ENCODE data around the gene KCNC1.

KCNC1 gene

GRCh38 chr11:17692931-17693330 is 41.6 kb upstream of the KCNC1 start:
- no peak for TF ChIP-seq CTCF (IDR thresholded peaks at IDR 0.05; ENCODE audit: low read depth, low read length)
- Histone ChIP-seq H3K4me1 (no peaks in the 10 kb centered on the region), H3K27me3 (peaks cover 7% of the 10 kb centered on the region), H3K4me3 (ENCODE audit: low read depth, low read length) (no peak overlapping the region), H3K9me3 (no peaks in the 10 kb centered on the region), H3K36me3 (no peaks in the 10 kb centered on the region)
- no peak for DNase-seq

- no peak overlapping the region for H3K4me3 ChIP-seq (ENCODE audit: low read depth, low read length)
- no peaks in the 10 kb centered on the region for H3K9me3 ChIP-seq
- H3K36me3 ChIP-seq, result no peaks in the 10 kb centered on the region
- TF ChIP-seq CTCF (IDR thresholded peaks at IDR 0.05; ENCODE audit: low read depth, low read length), result no peak
- DNase-seq, result no peak
- peaks cover 7% of the 10 kb centered on the region for H3K27me3 ChIP-seq
- no peaks in the 10 kb centered on the region for H3K4me1 ChIP-seq
These were observed 41.0 kb upstream of the KCNC1 start for GRCh38 chr11:17693531-17693930.

GRCh38 chr11:17694494-17695110 is 40.0 kb upstream of the KCNC1 start:
- Histone ChIP-seq H3K27me3 (peaks cover 7% of the 10 kb centered on the region), H3K9me3 (no peaks in the 10 kb centered on the region), H3K4me1 (no peaks in the 10 kb centered on the region), H3K36me3 (no peaks in the 10 kb centered on the region), H3K4me3 (ENCODE audit: low read depth, low read length) (no peak overlapping the region)
- TF ChIP-seq CTCF (IDR thresholded peaks at IDR 0.05; ENCODE audit: low read depth, low read length), result no peak
- no peak for DNase-seq

DNA sequence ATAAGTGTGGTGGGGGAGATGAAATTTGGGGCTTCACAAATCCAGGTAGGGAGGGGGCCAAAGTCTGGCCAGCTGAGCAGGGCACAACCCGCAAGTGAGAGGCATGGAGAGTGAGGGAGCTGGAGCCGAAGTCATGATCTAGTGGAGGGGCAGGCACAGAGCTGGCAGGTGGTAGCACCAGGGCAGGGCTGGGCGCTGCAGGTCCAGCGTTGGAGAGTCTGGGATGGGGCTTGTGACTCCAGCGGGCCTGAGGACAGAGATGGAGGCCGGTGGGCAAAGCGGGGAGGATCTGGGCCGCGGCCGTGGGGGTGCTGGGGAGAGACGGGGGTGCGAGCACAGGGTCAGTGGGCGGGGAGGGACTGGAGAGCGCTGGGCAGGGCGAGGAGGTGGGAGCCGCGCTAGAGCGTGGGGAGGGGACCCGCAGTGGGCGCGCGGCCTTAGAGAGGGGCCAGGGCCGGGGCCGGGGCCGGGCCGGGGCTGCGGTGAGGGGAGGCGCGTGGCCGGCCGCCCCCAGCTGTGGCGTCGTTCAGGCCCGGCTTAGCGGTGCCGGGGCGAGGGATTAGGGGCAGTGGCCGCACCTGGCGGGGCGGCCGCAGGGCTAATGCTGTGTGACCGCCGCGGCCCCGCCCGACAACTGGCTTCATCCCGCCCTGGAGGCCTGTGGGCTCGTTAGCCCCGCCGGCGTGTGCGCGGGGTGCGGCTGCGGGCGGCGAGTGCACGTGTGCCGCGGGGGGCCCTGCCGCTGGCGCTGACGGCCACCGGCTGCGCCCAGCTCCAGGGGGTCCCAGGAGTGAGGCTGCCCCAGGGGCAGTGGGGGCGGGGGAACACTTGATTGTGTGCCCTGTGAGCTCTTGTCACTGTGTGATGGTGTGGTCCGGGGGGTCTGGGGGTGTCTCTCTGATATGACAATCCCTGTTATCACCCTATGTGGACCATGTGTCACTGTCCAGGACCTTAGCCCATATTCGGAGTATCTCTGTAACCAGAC is 38.8 kb upstream of the KCNC1 start:
- no peaks in the 10 kb centered on the region for H3K4me1 ChIP-seq
- no peak for TF ChIP-seq CTCF (IDR thresholded peaks at IDR 0.05; ENCODE audit: low read depth, low read length)
- no peaks in the 10 kb centered on the region for H3K9me3 ChIP-seq
- peaks cover 7% of the 10 kb centered on the region for H3K27me3 ChIP-seq
- DNase-seq, result no peak
- no peaks in the 10 kb centered on the region for H3K36me3 ChIP-seq
- H3K4me3 ChIP-seq (ENCODE audit: low read depth, low read length), result no peak overlapping the region

DNA sequence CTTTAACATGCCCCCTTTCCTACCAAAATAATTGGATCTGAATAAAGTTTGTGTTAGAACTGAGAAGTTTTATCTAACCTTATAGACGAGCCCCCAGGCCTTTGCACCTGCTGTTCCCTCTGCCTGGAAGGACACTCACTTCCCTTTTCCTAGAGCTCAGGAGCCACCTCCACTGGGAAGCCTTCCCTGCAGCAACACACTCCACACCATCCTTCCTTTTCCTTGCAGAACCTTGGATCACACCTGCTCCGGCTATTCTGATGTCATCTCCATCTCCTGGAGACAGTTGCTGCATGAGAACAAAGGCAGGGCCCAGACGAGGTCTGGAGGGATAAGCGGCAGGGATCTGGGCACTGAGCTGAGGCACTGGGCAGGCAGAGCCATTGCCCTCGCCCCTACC is 37.8 kb upstream of the KCNC1 start:
- Histone ChIP-seq H3K4me3 (ENCODE audit: low read depth, low read length) (no peak overlapping the region), H3K4me1 (no peaks in the 10 kb centered on the region), H3K9me3 (no peaks in the 10 kb centered on the region), H3K36me3 (no peaks in the 10 kb centered on the region), H3K27me3 (peaks cover 7% of the 10 kb centered on the region)
- no peak for TF ChIP-seq CTCF (IDR thresholded peaks at IDR 0.05; ENCODE audit: low read depth, low read length)
- DNase-seq, result no peak
